Measurements from ENCODE around the gene CACNA1H.

DNA sequence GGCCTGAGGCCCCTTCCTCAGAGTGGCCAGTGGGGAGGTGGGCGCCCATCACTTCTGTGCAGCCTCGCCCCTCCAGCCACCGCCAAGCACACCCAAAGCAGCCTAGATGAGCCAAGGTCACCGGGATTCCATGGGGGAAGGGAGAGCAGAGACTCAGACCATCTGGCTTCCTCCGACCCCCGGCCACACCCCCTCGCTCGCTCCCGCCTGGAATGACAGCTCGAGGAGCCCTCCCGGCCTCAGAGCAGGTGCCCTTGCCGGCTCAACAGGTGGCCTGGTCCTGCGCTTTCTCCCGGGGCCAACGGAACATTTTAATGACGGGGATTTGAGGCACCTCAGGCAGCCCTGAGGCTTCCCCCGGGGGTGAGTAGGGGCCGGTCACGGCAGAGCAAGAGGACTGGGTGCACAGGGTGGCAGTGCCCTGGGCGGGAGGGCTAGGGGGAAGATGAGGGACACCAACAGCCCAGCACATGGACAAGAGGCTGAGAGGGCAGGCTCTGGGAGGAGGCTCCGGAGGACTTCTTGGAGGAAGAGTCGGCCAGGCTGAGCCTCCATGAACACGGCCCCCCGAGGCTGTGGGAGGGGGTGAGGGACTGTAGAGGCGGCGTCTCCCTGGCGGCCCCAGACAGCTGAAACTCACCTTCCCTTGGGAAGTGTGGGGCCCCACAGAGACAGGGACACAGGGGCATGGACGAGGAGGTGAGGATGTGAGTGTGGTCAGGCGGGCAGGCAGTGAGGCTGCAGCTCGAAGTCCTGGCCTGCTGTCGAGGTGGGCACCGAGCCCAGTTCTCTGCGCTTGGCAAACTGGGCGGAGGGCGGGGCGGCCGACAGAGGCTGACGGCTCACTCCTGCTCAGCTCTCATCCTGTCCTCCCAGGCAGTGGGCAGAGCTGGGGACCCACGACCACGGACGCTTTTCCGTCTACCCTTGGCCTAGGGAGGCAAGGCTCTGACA lies 44.3 kb upstream of the CACNA1H start:
- TF ChIP-seq, protein P1, sequence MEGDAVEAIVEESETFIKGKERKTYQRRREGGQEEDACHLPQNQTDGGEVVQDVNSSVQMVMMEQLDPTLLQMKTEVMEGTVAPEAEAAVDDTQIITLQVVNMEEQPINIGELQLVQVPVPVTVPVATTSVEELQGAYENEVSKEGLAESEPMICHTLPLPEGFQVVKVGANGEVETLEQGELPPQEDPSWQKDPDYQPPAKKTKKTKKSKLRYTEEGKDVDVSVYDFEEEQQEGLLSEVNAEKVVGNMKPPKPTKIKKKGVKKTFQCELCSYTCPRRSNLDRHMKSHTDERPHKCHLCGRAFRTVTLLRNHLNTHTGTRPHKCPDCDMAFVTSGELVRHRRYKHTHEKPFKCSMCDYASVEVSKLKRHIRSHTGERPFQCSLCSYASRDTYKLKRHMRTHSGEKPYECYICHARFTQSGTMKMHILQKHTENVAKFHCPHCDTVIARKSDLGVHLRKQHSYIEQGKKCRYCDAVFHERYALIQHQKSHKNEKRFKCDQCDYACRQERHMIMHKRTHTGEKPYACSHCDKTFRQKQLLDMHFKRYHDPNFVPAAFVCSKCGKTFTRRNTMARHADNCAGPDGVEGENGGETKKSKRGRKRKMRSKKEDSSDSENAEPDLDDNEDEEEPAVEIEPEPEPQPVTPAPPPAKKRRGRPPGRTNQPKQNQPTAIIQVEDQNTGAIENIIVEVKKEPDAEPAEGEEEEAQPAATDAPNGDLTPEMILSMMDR (IDR thresholded peaks at IDR 0.05): no peak
- no peak for TF ChIP-seq EZH2phosphoT487 (IDR thresholded peaks at IDR 0.05)
